ENCODE measurements around the gene ZYX. TPM values are rescaled to one million over a fixed set of nuclear protein-coding genes. Genes with fewer than 3 reads are reported as not detected.

Gene ZYX
- total RNA-seq, 1 donor from 2014 or later: 61.7 TPM

GRCh38 chr7:143345428-143345900 is 35.7 kb upstream of the ZYX start:
- peak; percentile 45 for DNase-seq (ENCODE audit: low read depth, low spot score)
- no peaks in the 10 kb centered on the region for H3K36me3 Mint-ChIP-seq (ENCODE audit: low read depth)
- peaks cover 15% of the 10 kb centered on the region for H3K4me1 Mint-ChIP-seq
- no peaks in the 10 kb centered on the region for H3K9me3 Mint-ChIP-seq
- peaks cover 21% of the 10 kb centered on the region for H3K27me3 Mint-ChIP-seq (ENCODE audit: low read depth)
- peak overlapping the region; percentile 70 for H3K4me3 Mint-ChIP-seq
- no peak overlapping the region for H3K27ac Mint-ChIP-seq (ENCODE audit: unreplicated experiment)
- TF ChIP-seq CTCF (conservative IDR thresholded peaks at IDR 0.05): peak; percentile 67

GRCh38 chr7:143346018-143346417 is 35.1 kb upstream of the ZYX start:
- Mint-ChIP-seq H3K9me3 (no peaks in the 10 kb centered on the region), H3K27me3 (ENCODE audit: low read depth) (peaks cover 21% of the 10 kb centered on the region), H3K4me3 (no peak overlapping the region), H3K36me3 (ENCODE audit: low read depth) (no peaks in the 10 kb centered on the region), H3K4me1 (peaks cover 15% of the 10 kb centered on the region), H3K27ac (ENCODE audit: unreplicated experiment) (no peak overlapping the region)
- no peak for DNase-seq (ENCODE audit: low read depth, low spot score)
- TF ChIP-seq CTCF (conservative IDR thresholded peaks at IDR 0.05): no peak

GRCh38 chr7:143347950-143348349 is 33.2 kb upstream of the ZYX start:
- Mint-ChIP-seq H3K36me3 (ENCODE audit: low read depth) (no peaks in the 10 kb centered on the region), H3K4me1 (peaks cover 34% of the 10 kb centered on the region), H3K9me3 (no peaks in the 10 kb centered on the region), H3K27ac (ENCODE audit: unreplicated experiment) (no peak overlapping the region), H3K27me3 (ENCODE audit: low read depth) (peaks cover 28% of the 10 kb centered on the region), H3K4me3 (no peak overlapping the region)
- DNase-seq (ENCODE audit: low read depth, low spot score): no peak
- TF ChIP-seq CTCF (conservative IDR thresholded peaks at IDR 0.05): no peak

- no peak overlapping the region for H3K4me3 Mint-ChIP-seq
Measured at GRCh38 chr7:143351060-143351459, 30.1 kb upstream of the ZYX start.

GRCh38 chr7:143351574-143351973 is 29.6 kb upstream of the ZYX start:
- Mint-ChIP-seq H3K4me3 (no peak overlapping the region), H3K4me1 (peaks cover 33% of the 10 kb centered on the region), H3K9me3 (no peaks in the 10 kb centered on the region), H3K27ac (ENCODE audit: unreplicated experiment) (no peak overlapping the region), H3K36me3 (ENCODE audit: low read depth) (peaks cover 2% of the 10 kb centered on the region), H3K27me3 (ENCODE audit: low read depth) (peaks cover 13% of the 10 kb centered on the region)
- DNase-seq (ENCODE audit: low read depth, low spot score): no peak
- no peak for TF ChIP-seq CTCF (conservative IDR thresholded peaks at IDR 0.05)

More at GRCh38 chr7:143351060-143351459, 30.1 kb upstream of the ZYX start:
- H3K36me3 Mint-ChIP-seq (ENCODE audit: low read depth): peaks cover 2% of the 10 kb centered on the region
- H3K9me3 Mint-ChIP-seq: no peaks in the 10 kb centered on the region
- H3K27me3 Mint-ChIP-seq (ENCODE audit: low read depth): peaks cover 17% of the 10 kb centered on the region
- DNase-seq (ENCODE audit: low read depth, low spot score): no peak
- peaks cover 33% of the 10 kb centered on the region for H3K4me1 Mint-ChIP-seq
- H3K27ac Mint-ChIP-seq (ENCODE audit: unreplicated experiment): no peak overlapping the region
- no peak for TF ChIP-seq CTCF (conservative IDR thresholded peaks at IDR 0.05)

Data from neural crest cell (in vitro differentiated cells).